Liver (tissue), 9 donors: ENCODE measurements around the gene ZC4H2. TPM values are rescaled to one million over a fixed set of nuclear protein-coding genes. Genes with fewer than 3 reads are reported as not detected.
A peak's percentile ranks its signal among the peaks of the same experiment; 100 is the strongest.

Experiments used
- DNase-seq: peaks from one replicate; pipeline ENCODE4 v3.0.0-alpha.2; 2017; ENCODE audit warnings: low spot score
- H3K27ac ChIP-seq, 2 donors: one replicate each; pipeline ENCODE4 v1.7.0; 2013; ENCODE audit warnings: inconsistent platforms in 2 of 2, low read length in 2 of 2, control low read depth in 1 of 2, low read depth in 1 of 2, mild to moderate bottlenecking in 1 of 2
- H3K27me3 ChIP-seq, 4 donors: one replicate each; pipeline versions ENCODE4 v1.6.1 to v1.7.0; 2013; ENCODE audit warnings: low read length in 3 of 4, inconsistent platforms in 1 of 4, mild to moderate bottlenecking in 1 of 4, moderate library complexity in 1 of 4; ENCODE audit not compliant: control insufficient read depth in 4 of 4, insufficient read depth in 4 of 4
- H3K36me3 ChIP-seq, 4 donors: one replicate each; pipeline versions ENCODE4 v1.6.1 to v1.7.0; 2013; ENCODE audit warnings: low read length in 3 of 4, mild to moderate bottlenecking in 3 of 4, low read depth in 1 of 4, moderate library complexity in 1 of 4; ENCODE audit not compliant: control insufficient read depth in 4 of 4, insufficient read depth in 3 of 4
- H3K4me1 ChIP-seq, 4 donors: one replicate each; pipeline versions ENCODE4 v1.6.1 to v1.7.0; 2013; ENCODE audit warnings: low read length in 3 of 4, mild to moderate bottlenecking in 3 of 4, moderate library complexity in 1 of 4; ENCODE audit not compliant: control insufficient read depth in 4 of 4, insufficient read depth in 4 of 4
- H3K4me3 ChIP-seq, 3 donors: one replicate each; pipeline versions ENCODE4 v1.6.1 to v1.7.0; 2013; ENCODE audit warnings: low read length in 3 of 3, control low read depth in 1 of 3, low read depth in 1 of 3, mild to moderate bottlenecking in 1 of 3
- H3K9ac ChIP-seq, 2 donors: one replicate each; pipeline ENCODE4 v1.7.0; 2013; ENCODE audit warnings: low read length in 2 of 2, mild to moderate bottlenecking in 2 of 2, moderate library complexity in 2 of 2, control low read depth in 1 of 2, low read depth in 1 of 2
- H3K9me3 ChIP-seq, 4 donors: one replicate each; pipeline versions ENCODE4 v1.6.1 to v1.7.0; 2013; ENCODE audit warnings: low read length in 3 of 4; ENCODE audit not compliant: control insufficient read depth in 4 of 4
- EGR1 ChIP-seq, 2 donors: IDR thresholded peaks; 2 replicates each; pipeline ENCODE4 v1.6.1; 2016 to 2018; ENCODE audit warnings: antibody characterized with exemption in 2 of 2, low read depth in 2 of 2
- FOXA1 ChIP-seq: IDR thresholded peaks from 2 replicates; pipeline ENCODE4 v1.6.1; 2016; ENCODE audit warnings: antibody characterized with exemption
- FOXA2 ChIP-seq: IDR thresholded peaks from 2 replicates; pipeline ENCODE4 v1.6.1; 2016; ENCODE audit warnings: antibody characterized with exemption
- GABPA ChIP-seq, 2 donors: IDR thresholded peaks in 1 of 2; conservative IDR thresholded peaks in 1 of 2; 2 replicates each; pipeline ENCODE4 v1.6.1; 2016; ENCODE audit warnings: antibody characterized with exemption in 2 of 2, mild to moderate bottlenecking in 1 of 2, moderate library complexity in 1 of 2
- HNF4A ChIP-seq, 2 donors: conservative IDR thresholded peaks; 2 replicates each; pipeline ENCODE4 v1.6.1; 2016; ENCODE audit warnings: antibody characterized with exemption in 2 of 2, mild to moderate bottlenecking in 2 of 2
- HNF4G ChIP-seq: IDR thresholded peaks from 2 replicates; pipeline ENCODE4 v1.6.1; 2016; ENCODE audit warnings: antibody characterized with exemption
- JUND ChIP-seq, 2 donors: IDR thresholded peaks; 2 replicates each; pipeline ENCODE4 v1.6.1; 2016; ENCODE audit warnings: antibody characterized with exemption in 2 of 2
- NR2F2 ChIP-seq: IDR thresholded peaks from 2 replicates; pipeline ENCODE4 v1.6.1; 2016; ENCODE audit warnings: antibody characterized with exemption
- RAD21 ChIP-seq, 2 donors: IDR thresholded peaks; 2 replicates each; pipeline ENCODE4 v1.6.1; 2016; ENCODE audit warnings: antibody characterized with exemption in 2 of 2, mild to moderate bottlenecking in 2 of 2
- RXRA ChIP-seq, 2 donors: IDR thresholded peaks; 2 replicates each; pipeline ENCODE4 v1.6.1; 2017 to 2018; ENCODE audit warnings: antibody characterized with exemption in 2 of 2, mild to moderate bottlenecking in 1 of 2
- SP1 ChIP-seq: IDR thresholded peaks from 2 replicates; pipeline ENCODE4 v1.6.1; 2018; ENCODE audit warnings: antibody characterized with exemption, mild to moderate bottlenecking
- TAF1 ChIP-seq: conservative IDR thresholded peaks from 2 replicates; pipeline ENCODE4 v1.6.1; 2016; ENCODE audit warnings: antibody characterized with exemption, mild to moderate bottlenecking
- WGBS: extraction: QIAGEN DNeasy Blood & Tissue Kit; methylation state at CpG from one replicate; pipeline ENCODE4 v1.1.7; 2013; 5-methylcytosine and 5-hydroxymethylcytosine counted together
- polyA plus RNA-seq, 2 donors: library from polyadenylated mRNA; stranded (reverse) in 1 of 2; unstranded in 1 of 2; fragments of 200-250 nt in 1 of 2; fragments of >200 nt in 1 of 2; fragmentation: Nextera tagmentation in 1 of 2; extraction: Ambion mirVana in 1 of 2; gene quantifications; one replicate each; pipeline versions ENCODE4 v1.2.1 to v1.2.3, GENCODE V29; 2013 to 2015
- total RNA-seq, 2 donors: library from RNA; depleted of rRNA; stranded (reverse); fragments of >200 nt; gene quantifications; one replicate each; pipeline ENCODE4 v1.2.3, GENCODE V29; 2014
- TF ChIP-seq, protein P1 (sequence below): fragments of 150-350 bp; IDR thresholded peaks from 2 replicates; pipeline ENCODE4 v1.5.1; 2017; ENCODE audit warnings: improper control_type of control experiment, low read depth, low read length; ENCODE audit not compliant: missing input control
- TF ChIP-seq, protein P2 (sequence below): IDR thresholded peaks from 2 replicates; pipeline ENCODE4 v1.6.1; 2016; ENCODE audit warnings: antibody characterized with exemption
- TF ChIP-seq, protein P3 (sequence below): IDR thresholded peaks from 2 replicates; pipeline ENCODE4 v1.6.1; 2016; ENCODE audit warnings: antibody characterized with exemption
- TF ChIP-seq, protein P4 (sequence below): IDR thresholded peaks from 2 replicates; pipeline ENCODE4 v1.6.1; 2016; ENCODE audit warnings: antibody characterized with exemption
- TF ChIP-seq, protein P5 (sequence below): IDR thresholded peaks from 2 replicates; pipeline ENCODE4 v1.6.1; 2016; ENCODE audit warnings: antibody characterized with exemption, mild to moderate bottlenecking
- donor health status: healthy.
- donor health status: healthy.
- donor health status: healthy.
- donor health status: healthy.
- donor health status: healthy.

ZC4H2 gene
- total and polyA plus RNA-seq, 4 donors = 1.8 to 5.2 (median 2.4) TPM

DNA sequence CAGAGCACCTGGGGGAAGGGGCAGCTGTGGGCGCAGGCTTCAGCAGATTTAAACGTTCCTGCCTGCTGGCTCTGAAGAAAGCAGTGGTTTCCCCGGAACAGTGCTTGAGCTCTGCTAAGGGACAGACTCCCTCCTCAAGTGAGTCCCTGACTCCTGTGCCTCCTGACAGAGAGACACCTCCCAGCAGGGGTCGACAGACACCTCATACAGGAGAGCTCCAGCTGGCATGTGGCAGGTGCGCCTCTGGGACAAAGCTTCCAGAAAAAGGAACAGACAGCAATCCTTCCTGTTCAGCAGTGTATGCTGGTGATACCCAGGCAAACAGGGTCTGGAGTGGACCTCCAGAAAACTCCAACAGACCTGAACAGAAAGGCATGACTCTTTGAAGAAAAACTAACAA is 68.1 kb downstream of the ZC4H2 start:
- 88% methylated on average over 5 of the region's 5 CpGs for WGBS

DNA sequence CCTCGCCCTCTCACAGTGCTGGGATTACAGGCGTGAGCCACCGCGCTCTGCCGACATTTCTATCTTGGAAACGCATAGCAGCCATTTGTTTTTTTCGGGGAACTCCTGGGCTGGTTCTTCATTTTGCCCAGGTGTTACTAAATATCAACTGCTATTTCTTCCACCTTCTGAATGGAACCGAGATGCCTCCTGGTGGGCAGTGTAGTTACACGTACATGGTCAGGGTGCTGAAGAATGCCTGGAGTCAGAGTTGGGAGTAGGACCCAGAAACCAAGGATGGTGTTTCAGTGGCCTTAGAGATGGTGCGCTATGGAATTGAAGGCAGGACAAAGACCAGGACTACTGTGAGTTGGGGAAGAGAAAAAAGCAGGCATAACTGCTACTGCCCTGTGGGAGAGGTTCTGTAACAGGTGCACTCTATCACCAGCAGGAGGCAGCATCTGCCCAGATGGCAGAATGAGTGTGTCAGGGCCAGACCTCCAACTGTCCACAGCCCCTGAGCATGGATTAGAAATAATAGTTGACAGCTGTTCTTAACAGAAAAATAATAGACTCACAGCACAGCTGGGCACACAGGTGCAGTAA is 81.7 kb downstream of the ZC4H2 start:
- Histone ChIP-seq H3K4me3 (no peak overlapping the region), H3K36me3 (no peaks in the 10 kb centered on the region), H3K4me1 (no peaks in the 10 kb centered on the region), H3K9ac (no peak overlapping the region), H3K9me3 (no peaks in the 10 kb centered on the region), H3K27ac (no peak overlapping the region), H3K27me3 (no peaks in the 10 kb centered on the region)
- DNase-seq = peak; percentile 35
- TF ChIP-seq HNF4A (conservative IDR thresholded peaks at IDR 0.05) = no peak
- TF ChIP-seq RAD21 (IDR thresholded peaks at IDR 0.05) = peak; percentile 81 to 85
- no peak for TF ChIP-seq FOXA1
- no peak for TF ChIP-seq TAF1
- no peak for TF ChIP-seq JUND (IDR thresholded peaks at IDR 0.05)
- TF ChIP-seq GABPA (IDR thresholded peaks at IDR 0.05 in 1 of 2, conservative IDR thresholded peaks at IDR 0.05 in 1 of 2) = no peak
- TF ChIP-seq, protein P1, sequence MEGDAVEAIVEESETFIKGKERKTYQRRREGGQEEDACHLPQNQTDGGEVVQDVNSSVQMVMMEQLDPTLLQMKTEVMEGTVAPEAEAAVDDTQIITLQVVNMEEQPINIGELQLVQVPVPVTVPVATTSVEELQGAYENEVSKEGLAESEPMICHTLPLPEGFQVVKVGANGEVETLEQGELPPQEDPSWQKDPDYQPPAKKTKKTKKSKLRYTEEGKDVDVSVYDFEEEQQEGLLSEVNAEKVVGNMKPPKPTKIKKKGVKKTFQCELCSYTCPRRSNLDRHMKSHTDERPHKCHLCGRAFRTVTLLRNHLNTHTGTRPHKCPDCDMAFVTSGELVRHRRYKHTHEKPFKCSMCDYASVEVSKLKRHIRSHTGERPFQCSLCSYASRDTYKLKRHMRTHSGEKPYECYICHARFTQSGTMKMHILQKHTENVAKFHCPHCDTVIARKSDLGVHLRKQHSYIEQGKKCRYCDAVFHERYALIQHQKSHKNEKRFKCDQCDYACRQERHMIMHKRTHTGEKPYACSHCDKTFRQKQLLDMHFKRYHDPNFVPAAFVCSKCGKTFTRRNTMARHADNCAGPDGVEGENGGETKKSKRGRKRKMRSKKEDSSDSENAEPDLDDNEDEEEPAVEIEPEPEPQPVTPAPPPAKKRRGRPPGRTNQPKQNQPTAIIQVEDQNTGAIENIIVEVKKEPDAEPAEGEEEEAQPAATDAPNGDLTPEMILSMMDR = peak; percentile 61
- no peak for TF ChIP-seq RXRA (IDR thresholded peaks at IDR 0.05)
- TF ChIP-seq HNF4G = no peak
- WGBS = 73% methylated on average over 10 of the region's 10 CpGs

More for the DNA sequence above, 68.1 kb downstream of the ZC4H2 start:
- Histone ChIP-seq H3K9me3 (no peaks in the 10 kb centered on the region), H3K27me3 (no peaks in the 10 kb centered on the region), H3K4me1 (no peaks in the 10 kb centered on the region), H3K36me3 (no peaks in the 10 kb centered on the region), H3K4me3 (no peak overlapping the region), H3K9ac (no peak overlapping the region), H3K27ac (no peak overlapping the region)
- no peak for DNase-seq
- TF ChIP-seq, protein P2, sequence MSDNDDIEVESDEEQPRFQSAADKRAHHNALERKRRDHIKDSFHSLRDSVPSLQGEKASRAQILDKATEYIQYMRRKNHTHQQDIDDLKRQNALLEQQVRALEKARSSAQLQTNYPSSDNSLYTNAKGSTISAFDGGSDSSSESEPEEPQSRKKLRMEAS = no peak
- TF ChIP-seq EGR1 (IDR thresholded peaks at IDR 0.05; ENCODE audit: low read depth in 2 of 2) (no peak), JUND (IDR thresholded peaks at IDR 0.05) (no peak), FOXA1 (no peak), HNF4A (conservative IDR thresholded peaks at IDR 0.05) (no peak), FOXA2 (no peak), HNF4G (no peak), RXRA (IDR thresholded peaks at IDR 0.05) (no peak), GABPA (IDR thresholded peaks at IDR 0.05 in 1 of 2, conservative IDR thresholded peaks at IDR 0.05 in 1 of 2) (no peak), TAF1 (no peak), NR2F2 (no peak), SP1 (no peak), RAD21 (IDR thresholded peaks at IDR 0.05) (no peak)
- TF ChIP-seq, protein P3, sequence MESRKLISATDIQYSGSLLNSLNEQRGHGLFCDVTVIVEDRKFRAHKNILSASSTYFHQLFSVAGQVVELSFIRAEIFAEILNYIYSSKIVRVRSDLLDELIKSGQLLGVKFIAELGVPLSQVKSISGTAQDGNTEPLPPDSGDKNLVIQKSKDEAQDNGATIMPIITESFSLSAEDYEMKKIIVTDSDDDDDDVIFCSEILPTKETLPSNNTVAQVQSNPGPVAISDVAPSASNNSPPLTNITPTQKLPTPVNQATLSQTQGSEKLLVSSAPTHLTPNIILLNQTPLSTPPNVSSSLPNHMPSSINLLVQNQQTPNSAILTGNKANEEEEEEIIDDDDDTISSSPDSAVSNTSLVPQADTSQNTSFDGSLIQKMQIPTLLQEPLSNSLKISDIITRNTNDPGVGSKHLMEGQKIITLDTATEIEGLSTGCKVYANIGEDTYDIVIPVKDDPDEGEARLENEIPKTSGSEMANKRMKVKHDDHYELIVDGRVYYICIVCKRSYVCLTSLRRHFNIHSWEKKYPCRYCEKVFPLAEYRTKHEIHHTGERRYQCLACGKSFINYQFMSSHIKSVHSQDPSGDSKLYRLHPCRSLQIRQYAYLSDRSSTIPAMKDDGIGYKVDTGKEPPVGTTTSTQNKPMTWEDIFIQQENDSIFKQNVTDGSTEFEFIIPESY = no peak
- TF ChIP-seq, protein P4, sequence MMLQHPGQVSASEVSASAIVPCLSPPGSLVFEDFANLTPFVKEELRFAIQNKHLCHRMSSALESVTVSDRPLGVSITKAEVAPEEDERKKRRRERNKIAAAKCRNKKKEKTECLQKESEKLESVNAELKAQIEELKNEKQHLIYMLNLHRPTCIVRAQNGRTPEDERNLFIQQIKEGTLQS = no peak
- TF ChIP-seq, protein P5, sequence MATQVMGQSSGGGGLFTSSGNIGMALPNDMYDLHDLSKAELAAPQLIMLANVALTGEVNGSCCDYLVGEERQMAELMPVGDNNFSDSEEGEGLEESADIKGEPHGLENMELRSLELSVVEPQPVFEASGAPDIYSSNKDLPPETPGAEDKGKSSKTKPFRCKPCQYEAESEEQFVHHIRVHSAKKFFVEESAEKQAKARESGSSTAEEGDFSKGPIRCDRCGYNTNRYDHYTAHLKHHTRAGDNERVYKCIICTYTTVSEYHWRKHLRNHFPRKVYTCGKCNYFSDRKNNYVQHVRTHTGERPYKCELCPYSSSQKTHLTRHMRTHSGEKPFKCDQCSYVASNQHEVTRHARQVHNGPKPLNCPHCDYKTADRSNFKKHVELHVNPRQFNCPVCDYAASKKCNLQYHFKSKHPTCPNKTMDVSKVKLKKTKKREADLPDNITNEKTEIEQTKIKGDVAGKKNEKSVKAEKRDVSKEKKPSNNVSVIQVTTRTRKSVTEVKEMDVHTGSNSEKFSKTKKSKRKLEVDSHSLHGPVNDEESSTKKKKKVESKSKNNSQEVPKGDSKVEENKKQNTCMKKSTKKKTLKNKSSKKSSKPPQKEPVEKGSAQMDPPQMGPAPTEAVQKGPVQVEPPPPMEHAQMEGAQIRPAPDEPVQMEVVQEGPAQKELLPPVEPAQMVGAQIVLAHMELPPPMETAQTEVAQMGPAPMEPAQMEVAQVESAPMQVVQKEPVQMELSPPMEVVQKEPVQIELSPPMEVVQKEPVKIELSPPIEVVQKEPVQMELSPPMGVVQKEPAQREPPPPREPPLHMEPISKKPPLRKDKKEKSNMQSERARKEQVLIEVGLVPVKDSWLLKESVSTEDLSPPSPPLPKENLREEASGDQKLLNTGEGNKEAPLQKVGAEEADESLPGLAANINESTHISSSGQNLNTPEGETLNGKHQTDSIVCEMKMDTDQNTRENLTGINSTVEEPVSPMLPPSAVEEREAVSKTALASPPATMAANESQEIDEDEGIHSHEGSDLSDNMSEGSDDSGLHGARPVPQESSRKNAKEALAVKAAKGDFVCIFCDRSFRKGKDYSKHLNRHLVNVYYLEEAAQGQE = no peak
